ENCODE results near the gene ATP4A.

DNA sequence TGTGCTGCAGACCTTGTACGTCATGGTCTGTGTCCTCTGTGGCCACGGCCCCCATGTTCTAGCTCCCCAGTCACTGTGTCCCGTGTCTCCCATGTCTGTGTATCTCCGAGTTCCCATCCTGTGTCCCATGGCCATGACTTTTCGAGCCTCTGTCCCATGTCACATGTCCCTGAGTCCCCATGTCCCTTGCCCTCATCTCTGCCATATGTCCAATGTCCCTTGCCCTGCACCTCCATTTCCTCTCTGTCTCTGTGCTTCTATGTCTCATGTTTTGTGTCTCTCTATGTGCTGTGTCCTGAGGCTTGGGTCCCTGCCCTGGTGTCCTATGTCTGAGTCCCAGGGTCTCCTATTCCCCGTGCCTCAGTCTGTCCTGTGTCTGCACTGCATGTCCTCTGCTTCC lies 2.0 kb downstream of the ATP4A start:
- TF ChIP-seq POLR2AphosphoS5 (IDR thresholded peaks at IDR 0.05) (no peak), POLR2A (IDR thresholded peaks at IDR 0.05) (no peak)
- TF ChIP-seq, protein P1, sequence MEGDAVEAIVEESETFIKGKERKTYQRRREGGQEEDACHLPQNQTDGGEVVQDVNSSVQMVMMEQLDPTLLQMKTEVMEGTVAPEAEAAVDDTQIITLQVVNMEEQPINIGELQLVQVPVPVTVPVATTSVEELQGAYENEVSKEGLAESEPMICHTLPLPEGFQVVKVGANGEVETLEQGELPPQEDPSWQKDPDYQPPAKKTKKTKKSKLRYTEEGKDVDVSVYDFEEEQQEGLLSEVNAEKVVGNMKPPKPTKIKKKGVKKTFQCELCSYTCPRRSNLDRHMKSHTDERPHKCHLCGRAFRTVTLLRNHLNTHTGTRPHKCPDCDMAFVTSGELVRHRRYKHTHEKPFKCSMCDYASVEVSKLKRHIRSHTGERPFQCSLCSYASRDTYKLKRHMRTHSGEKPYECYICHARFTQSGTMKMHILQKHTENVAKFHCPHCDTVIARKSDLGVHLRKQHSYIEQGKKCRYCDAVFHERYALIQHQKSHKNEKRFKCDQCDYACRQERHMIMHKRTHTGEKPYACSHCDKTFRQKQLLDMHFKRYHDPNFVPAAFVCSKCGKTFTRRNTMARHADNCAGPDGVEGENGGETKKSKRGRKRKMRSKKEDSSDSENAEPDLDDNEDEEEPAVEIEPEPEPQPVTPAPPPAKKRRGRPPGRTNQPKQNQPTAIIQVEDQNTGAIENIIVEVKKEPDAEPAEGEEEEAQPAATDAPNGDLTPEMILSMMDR (IDR thresholded peaks at IDR 0.05) = no peak

All from transverse colon (tissue), 4 donors.